IPS-NIHi11 (cell line): ENCODE data around the gene AQP5.

Source experiments
- DNase-seq: peaks from one replicate; pipeline ENCODE4 v3.0.0; 2012; ENCODE audit warnings: mixed read lengths, low spot score

The AQP5 gene

GRCh38 chr12:49961111-49961922, at the start of gene AQP5:
Gene AQP5, plus strand, starts transcription at chr12:49961872. Its CDS starts 146 bp downstream, at chr12:49962018.
- peak; percentile 77 for DNase-seq

DNA sequence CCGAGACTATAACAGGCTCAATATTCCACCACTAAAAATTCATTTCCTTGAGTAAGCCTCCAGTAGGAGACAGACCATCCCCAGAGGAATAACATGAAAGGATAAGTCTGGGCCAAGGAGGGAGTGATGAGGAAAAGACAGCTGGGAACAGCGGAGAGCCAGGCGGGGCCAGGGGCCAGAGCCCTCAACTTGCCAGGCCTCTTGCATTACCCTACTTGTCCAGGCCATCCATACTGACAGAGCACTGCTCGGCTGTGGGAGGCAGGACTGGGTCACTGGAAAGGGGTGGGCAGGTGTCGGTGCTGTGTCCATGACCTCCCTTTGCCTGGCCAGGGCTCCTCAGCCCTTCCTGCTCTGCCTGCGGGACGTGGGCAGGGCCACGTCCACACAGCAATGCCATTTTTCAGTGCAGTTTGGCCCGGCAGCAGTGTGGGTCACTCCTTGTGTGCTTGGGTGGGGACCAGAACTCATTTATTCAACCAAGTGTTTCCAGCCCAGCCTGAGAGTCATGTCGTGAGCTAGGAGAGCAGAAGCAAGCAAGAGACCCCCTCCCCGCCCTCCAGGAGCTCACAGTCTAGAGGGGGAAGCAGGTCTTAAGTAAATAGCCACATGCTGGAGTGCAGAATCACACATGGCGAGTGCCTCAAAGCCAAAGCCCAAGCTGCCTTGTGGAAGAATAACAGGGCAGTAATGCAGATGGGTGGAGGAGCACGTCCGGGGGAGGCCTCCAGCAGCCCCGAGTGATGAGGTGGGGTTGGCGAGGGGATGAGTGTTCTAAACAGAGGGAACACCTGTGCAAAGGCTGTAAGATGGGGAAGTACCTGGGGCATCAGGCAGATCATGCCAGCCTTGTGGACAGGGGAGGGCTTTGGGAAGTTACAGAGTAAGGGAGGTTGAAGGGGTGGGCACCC, 49.1 kb upstream of the AQP5 start:
- no peak for DNase-seq

- no peak for DNase-seq
These were observed 45.3 kb upstream of the AQP5 start for GRCh38 chr12:49916129-49916919.

DNA sequence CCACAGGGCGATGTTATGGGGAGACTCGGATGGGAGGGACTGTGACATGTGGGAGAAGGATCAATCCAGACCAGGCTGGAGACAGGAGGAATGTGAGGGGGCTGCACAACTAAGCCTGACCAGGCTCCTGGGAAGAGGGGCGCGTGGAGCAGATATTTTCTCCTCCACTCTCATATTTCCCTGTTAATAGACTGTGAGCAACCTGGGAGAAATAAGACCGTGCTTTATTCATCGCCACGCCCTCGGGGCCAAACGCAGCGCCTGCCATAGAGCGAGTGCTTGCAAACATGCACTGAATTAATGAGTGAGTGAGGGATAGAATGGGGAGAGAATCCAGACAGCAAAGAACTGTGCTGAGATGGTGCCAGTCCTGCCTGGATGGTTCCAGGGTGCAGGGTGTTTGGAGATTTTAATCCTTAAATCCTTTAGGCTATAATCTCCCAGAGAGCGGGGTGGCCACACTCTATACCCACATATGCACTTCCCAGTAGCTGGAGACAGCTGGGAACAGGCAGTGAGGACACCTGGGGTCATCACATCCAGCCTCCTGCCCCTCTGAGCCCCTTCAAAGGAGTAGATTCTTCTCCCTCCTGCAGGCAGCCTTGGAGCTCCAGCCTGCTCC, 44.4 kb upstream of the AQP5 start:
- no peak for DNase-seq

DNA sequence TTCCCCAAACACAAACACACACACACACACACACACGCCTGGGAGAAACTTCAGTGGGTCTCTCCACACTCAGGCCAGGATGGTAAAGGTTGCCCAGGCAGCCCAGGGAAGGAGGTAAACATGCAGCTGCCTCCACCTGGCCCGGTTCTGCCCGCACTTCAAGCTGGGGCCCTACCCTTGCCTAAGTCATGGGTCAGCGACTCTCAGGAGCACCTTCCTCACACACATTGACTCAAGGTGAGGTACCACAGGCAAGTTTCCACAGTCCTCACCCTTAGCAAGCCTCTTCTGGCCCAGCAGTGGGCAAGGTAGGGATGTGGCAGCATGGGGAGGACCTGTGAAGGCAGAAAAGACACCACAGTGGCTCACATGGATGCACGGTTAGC, 43.9 kb upstream of the AQP5 start:
- DNase-seq, result no peak

- DNase-seq, result no peak
These were observed 41.3 kb upstream of the AQP5 start for GRCh38 chr12:49920241-49920914.

- DNase-seq, result no peak
These were observed 40.8 kb upstream of the AQP5 start for GRCh38 chr12:49920915-49921286.

DNA sequence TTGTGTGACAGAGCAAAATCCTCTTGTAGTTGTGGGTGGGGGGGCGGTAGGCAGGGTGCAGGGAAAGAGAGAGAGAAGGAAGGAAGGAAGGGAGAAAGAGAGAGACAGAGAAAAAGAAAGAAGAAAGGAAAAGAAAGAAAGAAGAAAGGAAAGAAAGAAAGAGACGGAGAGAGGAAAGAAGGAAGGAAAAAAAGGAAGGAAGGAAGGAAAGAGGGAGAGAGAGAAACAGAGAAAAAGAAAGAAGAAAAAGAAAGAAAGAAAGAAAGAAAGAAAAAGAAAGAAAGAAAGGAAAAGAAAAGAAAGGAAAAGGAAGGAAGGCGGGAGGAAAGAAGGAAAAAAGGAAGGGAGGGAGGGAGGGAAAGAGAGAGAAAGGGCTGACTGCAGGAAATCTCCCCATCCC, 40.4 kb upstream of the AQP5 start:
- no peak for DNase-seq

DNA sequence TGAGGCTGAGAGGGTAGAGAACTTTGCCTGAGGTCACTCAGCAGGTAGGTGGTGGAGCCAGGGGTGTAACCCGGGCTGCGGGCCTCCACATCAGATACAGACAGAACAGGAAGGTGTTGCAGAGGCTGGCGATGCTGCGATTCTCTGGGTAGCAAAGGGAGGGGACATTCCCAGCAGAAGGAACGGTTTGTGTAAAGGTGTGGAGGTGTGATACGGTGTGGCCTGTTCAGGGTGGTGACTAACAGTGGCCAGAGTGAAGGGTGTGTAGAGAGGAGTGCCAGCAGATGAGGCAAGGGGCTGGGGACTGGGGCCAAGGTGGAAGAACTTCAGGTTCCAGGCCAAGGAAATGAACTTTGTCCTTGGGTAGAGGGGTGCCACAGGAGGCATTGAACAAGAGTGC, 39.7 kb upstream of the AQP5 start:
- DNase-seq, result no peak

GRCh38 chr12:49922349-49923034, 39.2 kb upstream of the AQP5 start:
- DNase-seq, result no peak

GRCh38 chr12:49923035-49923644, 38.5 kb upstream of the AQP5 start:
- DNase-seq, result no peak

DNA sequence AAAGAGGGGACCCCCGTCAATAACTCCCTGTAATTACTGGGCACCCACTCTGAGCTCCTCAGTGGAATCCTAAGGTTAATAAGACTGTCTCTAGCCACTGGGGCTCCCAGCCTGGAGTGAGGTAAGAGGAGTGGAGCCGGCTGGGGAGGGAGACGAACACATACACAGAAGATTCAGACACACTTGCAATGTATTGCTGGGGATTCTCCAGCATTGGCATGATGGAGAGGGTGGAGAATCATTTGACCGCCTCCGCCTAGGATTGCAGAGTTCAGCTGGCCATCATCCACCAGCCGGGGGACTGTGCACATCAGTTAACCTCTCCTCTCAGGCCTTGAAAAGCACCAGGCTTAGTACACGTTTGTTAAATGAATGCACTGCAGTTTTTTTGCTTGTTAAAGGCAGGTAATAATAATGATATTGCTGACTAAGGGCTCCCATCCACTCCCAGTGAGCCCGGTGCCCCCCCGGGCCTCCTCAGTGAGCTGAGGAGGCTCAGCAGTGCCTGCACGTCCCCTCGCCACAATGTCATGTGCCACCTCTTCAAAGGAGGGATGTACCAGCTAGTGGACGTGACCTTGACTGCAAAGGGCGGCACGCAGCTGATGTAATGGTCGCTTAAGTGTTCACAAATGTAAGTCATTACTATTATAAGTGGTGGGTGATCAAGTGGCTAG, 37.7 kb upstream of the AQP5 start:
- DNase-seq, result no peak

- no peak for DNase-seq
These were observed 36.9 kb upstream of the AQP5 start for GRCh38 chr12:49924628-49925246.

DNA sequence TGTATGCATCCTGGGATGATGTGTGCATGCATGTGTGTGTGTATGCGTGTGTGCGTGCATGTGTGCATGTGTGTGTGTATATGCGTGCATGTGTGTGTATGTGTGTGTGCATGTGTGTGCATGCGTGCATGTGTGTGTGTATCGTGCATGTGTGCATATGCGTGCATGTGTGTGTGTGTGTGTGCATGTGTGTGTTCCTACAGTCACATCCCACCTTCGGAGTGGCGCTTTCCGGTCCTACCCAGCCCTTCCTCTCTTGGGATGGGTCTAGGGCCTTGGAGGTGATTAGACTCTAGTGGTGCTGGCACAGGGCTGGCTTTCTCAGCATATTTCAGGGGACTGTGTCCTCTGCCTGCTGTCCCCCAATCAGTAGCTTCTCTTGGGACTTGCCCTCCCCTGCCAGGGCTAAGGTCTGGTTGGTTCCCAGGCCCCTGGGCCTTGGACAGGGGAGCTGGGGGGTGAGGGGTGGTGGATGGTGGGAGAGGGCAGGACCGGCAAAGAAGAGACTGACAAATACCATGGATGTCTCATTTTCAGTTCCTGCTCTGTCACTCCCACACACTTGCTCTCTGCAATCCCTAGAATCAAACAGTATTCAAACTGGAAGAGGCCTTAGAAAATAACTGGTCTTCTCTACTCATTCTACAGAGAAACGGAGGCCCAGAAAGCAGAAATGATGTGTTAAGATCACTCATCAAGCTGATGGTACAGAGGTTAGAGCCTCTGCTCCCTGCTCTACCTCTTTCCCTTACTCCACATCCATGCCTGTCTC, 36.1 kb upstream of the AQP5 start:
- no peak for DNase-seq

DNA sequence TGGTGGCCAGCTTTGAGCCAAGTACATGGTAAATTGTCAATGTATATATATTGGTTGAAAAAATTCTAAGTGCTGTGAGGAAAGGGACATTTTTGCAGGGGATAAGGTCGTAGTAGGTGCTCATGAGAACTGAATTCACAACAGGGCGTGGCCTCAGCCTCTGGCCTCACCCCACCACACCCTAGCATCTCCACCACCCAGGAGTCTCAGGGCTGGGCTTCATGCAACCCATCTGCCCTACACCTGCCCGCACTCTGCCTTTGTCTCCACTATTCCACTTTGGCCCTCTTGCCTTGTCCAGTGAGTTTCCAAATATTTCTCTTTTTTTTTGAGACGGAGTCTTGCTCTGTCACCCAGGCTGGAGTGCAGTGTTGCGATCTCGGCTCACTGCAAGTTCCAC, 33.2 kb upstream of the AQP5 start:
- DNase-seq, result no peak

DNA sequence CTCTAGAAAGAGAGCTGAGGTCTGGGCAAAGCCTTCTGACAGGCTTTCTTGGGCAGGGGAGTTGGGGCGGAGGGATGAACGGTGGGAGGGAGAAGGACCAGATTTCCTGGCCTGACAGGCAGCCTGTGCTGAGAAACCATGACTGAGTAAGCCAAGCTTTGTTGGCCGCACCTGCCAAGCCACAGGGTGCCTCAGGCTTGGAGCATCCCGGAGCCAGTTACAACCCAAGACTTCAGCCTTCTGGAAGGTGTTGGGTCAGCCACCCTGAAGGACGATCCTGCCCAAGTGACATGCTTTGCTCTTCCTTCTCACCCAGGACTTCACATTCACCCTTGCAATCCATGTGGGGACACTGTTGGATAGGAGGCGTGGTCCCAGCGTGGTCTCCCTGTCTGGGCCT, 32.1 kb upstream of the AQP5 start:
- no peak for DNase-seq

- no peak for DNase-seq
These were observed 31.0 kb upstream of the AQP5 start for GRCh38 chr12:49930515-49931288.

- no peak for DNase-seq
These were observed 29.6 kb upstream of the AQP5 start for GRCh38 chr12:49932023-49932422.
